Stimulated activated CD8-positive, alpha-beta memory T cell treated with anti-CD3 and anti-CD28 coated beads, Interleukin-4, amount 100 ng/mL, for 1 hour (primary cell): ENCODE measurements around the gene S100A6.
"Not testable (repeated sequence)": the region's sequence is repeated elsewhere in the genome, so short reads cannot be mapped to it uniquely, and the experiment has no call there.

Source experiments
- DNase-seq, 2 donors: peaks; one replicate each; pipeline ENCODE4 v3.0.0-alpha.2; 2020; ENCODE audit warnings: low read depth in 2 of 2, low spot score in 1 of 2

S100A6 gene

GRCh38 chr1:153532769-153533599 is 2.8 kb downstream of the S100A6 start:
- peak; percentile 39 to 60 for DNase-seq

- DNase-seq = no peak
Measured at GRCh38 chr1:153532181-153532580, 3.6 kb downstream of the S100A6 start.

GRCh38 chr1:153531638-153532037 is 4.2 kb downstream of the S100A6 start:
- DNase-seq = no peak

GRCh38 chr1:153527683-153528040 is 8.1 kb downstream of the S100A6 start:
- no peak for DNase-seq

GRCh38 chr1:153527023-153527682 is 8.6 kb downstream of the S100A6 start:
- no peak for DNase-seq

GRCh38 chr1:153526132-153526543 is 9.7 kb downstream of the S100A6 start:
- no peak for DNase-seq

- no peak for DNase-seq
Measured at GRCh38 chr1:153525088-153525728, 10.6 kb downstream of the S100A6 start.

- DNase-seq = not testable (repeated sequence)
Measured at GRCh38 chr1:153522353-153523048, 13.3 kb downstream of the S100A6 start.

GRCh38 chr1:153521808-153522207 is 14.0 kb downstream of the S100A6 start:
- not testable (repeated sequence) for DNase-seq

GRCh38 chr1:153520818-153521476 is 14.8 kb downstream of the S100A6 start:
- DNase-seq = no peak

- DNase-seq = not testable (repeated sequence)
Measured at GRCh38 chr1:153520137-153520691, 15.6 kb downstream of the S100A6 start.

GRCh38 chr1:153519242-153519641 is 16.5 kb downstream of the S100A6 start:
- DNase-seq = no peak

GRCh38 chr1:153515504-153516394 is 20.0 kb downstream of the S100A6 start:
- no peak for DNase-seq

- DNase-seq = no peak
Measured at GRCh38 chr1:153513666-153514065, 22.1 kb downstream of the S100A6 start.

- no peak for DNase-seq
Measured at GRCh38 chr1:153513023-153513422, 22.8 kb downstream of the S100A6 start.

GRCh38 chr1:153510984-153511410 is 24.8 kb downstream of the S100A6 start:
- DNase-seq = peak; percentile 63 to 64

GRCh38 chr1:153509729-153510354 is 25.9 kb downstream of the S100A6 start:
- peak in 1 of 2 donors; percentile 39 for DNase-seq

GRCh38 chr1:153509036-153509435 is 26.8 kb downstream of the S100A6 start:
- no peak for DNase-seq
